HEK293T (cell line): ENCODE measurements around the gene SLCO3A1.

Experiments used
- ARNT ChIP-seq: fragments of 450-650 bp; IDR thresholded peaks from 2 replicates; pipeline ENCODE4 v1.6.1; 2017; ENCODE audit warnings: mild to moderate bottlenecking
- BHLHE40 ChIP-seq: fragments of 450-650 bp; IDR thresholded peaks from 2 replicates; pipeline ENCODE4 v1.6.1; 2016; ENCODE audit warnings: mild to moderate bottlenecking, moderate library complexity, borderline replicate concordance
- HDGF ChIP-seq: fragments of 450-650 bp; IDR thresholded peaks from 2 replicates; pipeline ENCODE4 v1.6.1; 2017; ENCODE audit warnings: antibody characterized with exemption, borderline replicate concordance

GRCh38 chr15:92028389-92028724, 174.8 kb downstream of the SLCO3A1 start:
- TF ChIP-seq ARNT = no peak
- no peak for TF ChIP-seq HDGF
- no peak for TF ChIP-seq BHLHE40
